ENCODE measurements around the gene MTHFD2. TPM values are rescaled to one million over a fixed set of nuclear protein-coding genes. Genes with fewer than 3 reads are reported as not detected.

Gene MTHFD2
- total RNA-seq, 1 experiment from 2014 or later, result 470 TPM

DNA sequence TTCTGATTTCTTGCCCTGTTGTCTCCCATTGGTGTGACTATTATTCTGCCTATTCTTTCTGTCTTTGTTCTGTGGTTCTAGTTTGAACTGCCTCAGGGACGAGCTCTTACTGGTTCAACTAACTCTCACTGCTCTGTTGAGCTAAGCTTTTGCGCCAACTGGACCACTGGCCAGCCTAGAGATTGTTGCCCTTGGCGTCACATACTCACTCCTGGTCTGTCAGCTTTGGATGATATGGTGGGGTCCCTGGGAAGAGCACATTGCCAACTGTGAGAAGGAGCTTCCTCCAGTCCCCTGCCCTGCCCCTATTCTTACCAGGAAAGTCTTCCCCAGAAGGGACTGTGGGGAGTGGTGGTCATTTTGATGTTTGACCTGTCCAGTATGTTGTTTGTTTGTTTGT, 6.0 kb downstream of the MTHFD2 start:
- H3K4me1 Mint-ChIP-seq (ENCODE audit: low read depth, unreplicated experiment), result peaks cover 19% of the 10 kb centered on the region
- intact Hi-C loops (cut with micrococcal nuclease; ENCODE audit: unreplicated experiment), result no loop called here
- no peak overlapping the region for H3K4me3 Mint-ChIP-seq (ENCODE audit: unreplicated experiment)
- Histone ChIP-seq H3K4me1 (peaks cover 12% of the 10 kb centered on the region), H3K4me3 (ENCODE audit: low read depth, low read length) (no peak overlapping the region), H3K36me3 (ENCODE audit: control insufficient read depth, insufficient read depth, low read length) (no peaks in the 10 kb centered on the region; the same call in 1 of the 2 replicates), H3K27me3 (replicated peaks; ENCODE audit: control insufficient read depth, insufficient read depth, low read length) (no peaks in the 10 kb centered on the region), H3K9me3 (no peaks in the 10 kb centered on the region)
- H3K9me3 Mint-ChIP-seq (ENCODE audit: unreplicated experiment), result no peaks in the 10 kb centered on the region
- ChIA-PET CTCF (interaction anchor here (0.8 kb wide), 1 partner anchor 26 kb away, joined by 3 read pairs; the partner anchor contains the start of gene MOB1A), POLR2A (no interaction called here)
- no peak for DNase-seq
- no peaks in the 10 kb centered on the region for H3K27me3 Mint-ChIP-seq (ENCODE audit: insufficient read depth, unreplicated experiment)
- no peak for TF ChIP-seq CTCF (IDR thresholded peaks at IDR 0.05; ENCODE audit: insufficient read depth in 1 of 2, low read depth in 1 of 2, low read length in 1 of 2, severe bottlenecking in 1 of 2, unreplicated experiment in 1 of 2)
- BruUV-seq (replicated peaks), result no TSS peak
- H3K36me3 Mint-ChIP-seq (ENCODE audit: insufficient read depth, unreplicated experiment), result peaks cover 100% of the 10 kb centered on the region
- H3K27ac Mint-ChIP-seq (ENCODE audit: unreplicated experiment), result peak overlapping the region; percentile 20

GRCh38 chr2:74205113-74205512, 6.7 kb downstream of the MTHFD2 start:
- H3K4me3 ChIP-seq (ENCODE audit: low read depth, low read length), result no peak overlapping the region
- Mint-ChIP-seq H3K4me1 (ENCODE audit: low read depth, unreplicated experiment) (peaks cover 15% of the 10 kb centered on the region), H3K27me3 (ENCODE audit: insufficient read depth, unreplicated experiment) (no peaks in the 10 kb centered on the region), H3K27ac (ENCODE audit: unreplicated experiment) (no peak overlapping the region), H3K9me3 (ENCODE audit: unreplicated experiment) (no peaks in the 10 kb centered on the region), H3K36me3 (ENCODE audit: insufficient read depth, unreplicated experiment) (peaks cover 100% of the 10 kb centered on the region), H3K4me3 (ENCODE audit: unreplicated experiment) (no peak overlapping the region)
- BruUV-seq (replicated peaks), result no TSS peak
- TF ChIP-seq CTCF (IDR thresholded peaks at IDR 0.05; ENCODE audit: insufficient read depth in 1 of 2, low read depth in 1 of 2, low read length in 1 of 2, severe bottlenecking in 1 of 2, unreplicated experiment in 1 of 2), result no peak
- intact Hi-C loops (cut with micrococcal nuclease; ENCODE audit: unreplicated experiment), result no loop called here
- DNase-seq, result no peak
- H3K4me1 ChIP-seq, result peaks cover 9% of the 10 kb centered on the region
- ChIA-PET POLR2A (no interaction called here), CTCF (no interaction called here)
- H3K9me3 ChIP-seq, result no peaks in the 10 kb centered on the region
- no peaks in the 10 kb centered on the region; the same call in 1 of the 2 replicates for H3K36me3 ChIP-seq (ENCODE audit: control insufficient read depth, insufficient read depth, low read length)
- no peaks in the 10 kb centered on the region for H3K27me3 ChIP-seq (replicated peaks; ENCODE audit: control insufficient read depth, insufficient read depth, low read length)

- Histone ChIP-seq H3K4me1 (peaks cover 4% of the 10 kb centered on the region), H3K9me3 (no peaks in the 10 kb centered on the region), H3K27me3 (replicated peaks; ENCODE audit: control insufficient read depth, insufficient read depth, low read length) (no peaks in the 10 kb centered on the region), H3K4me3 (ENCODE audit: low read depth, low read length) (no peak overlapping the region), H3K36me3 (ENCODE audit: control insufficient read depth, insufficient read depth, low read length) (no peaks in the 10 kb centered on the region; the same call in 1 of the 2 replicates)
- Mint-ChIP-seq H3K4me1 (ENCODE audit: low read depth, unreplicated experiment) (peaks cover 10% of the 10 kb centered on the region), H3K27ac (ENCODE audit: unreplicated experiment) (no peak overlapping the region), H3K27me3 (ENCODE audit: insufficient read depth, unreplicated experiment) (no peaks in the 10 kb centered on the region), H3K36me3 (ENCODE audit: insufficient read depth, unreplicated experiment) (peaks cover 100% of the 10 kb centered on the region), H3K4me3 (ENCODE audit: unreplicated experiment) (no peak overlapping the region), H3K9me3 (ENCODE audit: unreplicated experiment) (no peaks in the 10 kb centered on the region)
- intact Hi-C loops (cut with micrococcal nuclease; ENCODE audit: unreplicated experiment), result no loop called here
- CTCF ChIA-PET, result no interaction called here
- BruUV-seq (replicated peaks), result no TSS peak
- POLR2A ChIA-PET, result no interaction called here
- DNase-seq, result no peak
- TF ChIP-seq CTCF (IDR thresholded peaks at IDR 0.05; ENCODE audit: insufficient read depth in 1 of 2, low read depth in 1 of 2, low read length in 1 of 2, severe bottlenecking in 1 of 2, unreplicated experiment in 1 of 2), result no peak
These were observed 7.2 kb downstream of the MTHFD2 start for GRCh38 chr2:74205596-74205995.

Data from Caco-2 (cell line).